Loucy (cell line): Measurements from ENCODE around the gene CCDC146.

Experiments
- H2AFZ ChIP-seq: fragments of 200-600 bp; sonication (generic); 2 replicates; pipeline ENCODE4 v1.6.0; 2016; ENCODE audit warnings: antibody characterized with exemption, mild to moderate bottlenecking, low read length, moderate library complexity
- H3F3A ChIP-seq: fragments of 200-600 bp; 2 replicates; pipeline ENCODE4 v1.6.0; 2016; ENCODE audit warnings: antibody characterized with exemption, low read depth, mild to moderate bottlenecking
- H3K27me3 ChIP-seq: fragments of 200-600 bp; sonication (generic); 2 replicates; pipeline ENCODE4 v1.6.1; 2014; ENCODE audit warnings: low read length, mild to moderate bottlenecking; ENCODE audit not compliant: insufficient read depth, poor library complexity, severe bottlenecking
- H3K36me3 ChIP-seq: fragments of 200-600 bp; sonication (generic); 2 replicates; pipeline ENCODE4 v1.6.1; 2016; ENCODE audit warnings: low read length; ENCODE audit not compliant: insufficient read depth
- H3K4me1 ChIP-seq: fragments of 200-600 bp; sonication (generic); 2 replicates; pipeline ENCODE4 v1.5.1; 2014; ENCODE audit warnings: low read length, mild to moderate bottlenecking; ENCODE audit not compliant: insufficient read depth, poor library complexity, severe bottlenecking
- H3K4me2 ChIP-seq: fragments of 200-600 bp; sonication (generic); 2 replicates; pipeline ENCODE4 v1.6.0; 2014; ENCODE audit warnings: antibody characterized with exemption, low read length, low read depth, mild to moderate bottlenecking; ENCODE audit not compliant: poor library complexity, severe bottlenecking
- H3K4me3 ChIP-seq: fragments of 200-600 bp; sonication (generic); 2 replicates; pipeline ENCODE4 v1.5.1; 2014; ENCODE audit warnings: low read length, mild to moderate bottlenecking, mixed read lengths; ENCODE audit not compliant: poor library complexity, severe bottlenecking
- H3K79me2 ChIP-seq: fragments of 200-600 bp; sonication (generic); 2 replicates; pipeline ENCODE4 v1.6.1; 2014; ENCODE audit warnings: low read length; ENCODE audit not compliant: insufficient read depth
- H3K9ac ChIP-seq: fragments of 200-600 bp; sonication (generic); 2 replicates; pipeline ENCODE4 v1.6.0; 2014; ENCODE audit warnings: mild to moderate bottlenecking, low read depth, low read length, moderate library complexity; ENCODE audit not compliant: poor library complexity, severe bottlenecking
- H3K9me2 ChIP-seq: fragments of 200-600 bp; sonication (generic); replicated peaks from 2 replicates; pipeline ENCODE4 v1.6.1; 2016; ENCODE audit warnings: low read depth, low read length, mixed read lengths
- H3K9me3 ChIP-seq: fragments of 200-600 bp; sonication (generic); 2 replicates; pipeline ENCODE4 v1.6.1; 2014; ENCODE audit warnings: mild to moderate bottlenecking, antibody characterized with exemption, low read length, low read depth; ENCODE audit not compliant: insufficient read depth
- H4K20me1 ChIP-seq: fragments of 200-600 bp; sonication (generic); 2 replicates; pipeline ENCODE4 v1.6.0; 2014; ENCODE audit warnings: antibody characterized with exemption, low read length, mild to moderate bottlenecking; ENCODE audit not compliant: insufficient read depth, poor library complexity, severe bottlenecking
- CTCF ChIP-seq: fragments of 200-600 bp; sonication (generic); conservative IDR thresholded peaks from 2 replicates; pipeline ENCODE4 v1.5.1; 2014; ENCODE audit warnings: mild to moderate bottlenecking, antibody characterized with exemption, low read length
- EZH2phosphoT487 ChIP-seq: fragments of 200-600 bp; IDR thresholded peaks from 2 replicates; pipeline ENCODE4 v1.6.1; 2018; ENCODE audit warnings: antibody characterized with exemption, mild to moderate bottlenecking, moderate library complexity, borderline replicate concordance

CCDC146 gene

GRCh38 chr7:77232467-77232866 is 110.1 kb downstream of the CCDC146 start:
- H3K4me3 ChIP-seq, result no peak overlapping the region
- H3K36me3 ChIP-seq, result peaks cover 8% of the 10 kb centered on the region; the same call in 1 of the 2 replicates
- no peaks in the 10 kb centered on the region for H3K27me3 ChIP-seq
- no peaks in the 10 kb centered on the region for H3F3A ChIP-seq
- H4K20me1 ChIP-seq, result no peaks in the 10 kb centered on the region
- no peak overlapping the region for H3K9ac ChIP-seq
- H3K4me2 ChIP-seq, result no peak overlapping the region
- H2AFZ ChIP-seq, result no peak overlapping the region
- TF ChIP-seq CTCF (no peak), EZH2phosphoT487 (no peak)
- H3K9me2 ChIP-seq, result no peaks in the 10 kb centered on the region
- H3K9me3 ChIP-seq, result 0 out of 2 replicates have a peak, but pooled peaks cover 7% of the 10 kb centered on the region
- H3K79me2 ChIP-seq, result no peaks in the 10 kb centered on the region
- no peaks in the 10 kb centered on the region for H3K4me1 ChIP-seq

GRCh38 chr7:77235276-77235675 is 112.9 kb downstream of the CCDC146 start:
- Histone ChIP-seq H3K27me3 (no peaks in the 10 kb centered on the region), H3K36me3 (peaks cover 15% of the 10 kb centered on the region; the same call in 1 of the 2 replicates), H3K9me2 (no peaks in the 10 kb centered on the region), H4K20me1 (no peaks in the 10 kb centered on the region), H3K9me3 (0 out of 2 replicates have a peak, but pooled peaks cover 2% of the 10 kb centered on the region), H3K4me1 (peaks cover 18% of the 10 kb centered on the region), H3K9ac (no peak overlapping the region), H3K79me2 (no peaks in the 10 kb centered on the region), H2AFZ (no peak overlapping the region), H3K4me2 (no peak overlapping the region), H3K4me3 (no peak overlapping the region), H3F3A (no peaks in the 10 kb centered on the region)
- TF ChIP-seq EZH2phosphoT487 (no peak), CTCF (no peak)

- no peak overlapping the region for H3K4me3 ChIP-seq
- H3K9me2 ChIP-seq, result no peaks in the 10 kb centered on the region
- H2AFZ ChIP-seq, result 0 out of 2 replicates have a peak overlapping the region, but pooled peaks have one; percentile 43
- peak overlapping the region; percentile 54 for H3K4me2 ChIP-seq
- no peaks in the 10 kb centered on the region for H4K20me1 ChIP-seq
- no peaks in the 10 kb centered on the region for H3K79me2 ChIP-seq
- H3K9me3 ChIP-seq, result no peaks in the 10 kb centered on the region
- H3K36me3 ChIP-seq, result peaks cover 15% of the 10 kb centered on the region; the same call in 1 of the 2 replicates
- TF ChIP-seq EZH2phosphoT487, result no peak
- no peak for TF ChIP-seq CTCF
- H3K9ac ChIP-seq, result no peak overlapping the region
- peaks cover 26% of the 10 kb centered on the region for H3K4me1 ChIP-seq
- H3K27me3 ChIP-seq, result no peaks in the 10 kb centered on the region
- no peaks in the 10 kb centered on the region for H3F3A ChIP-seq
Measured at GRCh38 chr7:77238703-77239136, 116.3 kb downstream of the CCDC146 start.
